GM21447 (cell line): ENCODE measurements around the gene INTS6L.
A peak's percentile ranks its signal among the peaks of the same experiment; 100 is the strongest.

Experiments used
- ATAC-seq: cut with Tn5 transposase; IDR thresholded peaks from one replicate; pipeline ENCODE4 v1.9.1; 2021; ENCODE audit not compliant: unreplicated experiment

The INTS6L gene, protein sequence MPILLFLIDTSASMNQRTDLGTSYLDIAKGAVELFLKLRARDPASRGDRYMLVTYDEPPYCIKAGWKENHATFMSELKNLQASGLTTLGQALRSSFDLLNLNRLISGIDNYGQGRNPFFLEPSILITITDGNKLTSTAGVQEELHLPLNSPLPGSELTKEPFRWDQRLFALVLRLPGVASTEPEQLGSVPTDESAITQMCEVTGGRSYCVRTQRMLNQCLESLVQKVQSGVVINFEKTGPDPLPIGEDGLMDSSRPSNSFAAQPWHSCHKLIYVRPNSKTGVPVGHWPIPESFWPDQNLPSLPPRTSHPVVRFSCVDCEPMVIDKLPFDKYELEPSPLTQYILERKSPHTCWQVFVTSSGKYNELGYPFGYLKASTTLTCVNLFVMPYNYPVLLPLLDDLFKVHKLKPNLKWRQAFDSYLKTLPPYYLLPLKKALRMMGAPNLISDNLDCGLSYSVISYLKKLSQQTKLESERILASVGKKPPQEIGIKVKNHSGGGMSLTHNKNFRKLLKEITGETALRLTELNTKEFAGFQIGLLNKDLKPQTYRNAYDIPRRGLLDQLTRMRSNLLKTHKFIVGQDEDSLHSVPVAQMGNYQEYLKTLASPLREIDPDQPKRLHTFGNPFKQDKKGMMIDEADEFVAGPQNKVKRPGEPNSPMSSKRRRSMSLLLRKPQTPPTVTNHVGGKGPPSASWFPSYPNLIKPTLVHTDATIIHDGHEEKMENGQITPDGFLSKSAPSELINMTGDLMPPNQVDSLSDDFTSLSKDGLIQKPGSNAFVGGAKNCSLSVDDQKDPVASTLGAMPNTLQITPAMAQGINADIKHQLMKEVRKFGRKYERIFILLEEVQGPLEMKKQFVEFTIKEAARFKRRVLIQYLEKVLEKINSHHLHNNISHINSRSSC

GRCh38 chrX:135520553-135521404, at the start of gene INTS6L:
INTS6L (plus strand) TSS chrX:135520660; CDS start chrX:135520993, 333 bp downstream.
- peak; percentile 84 for ATAC-seq

DNA sequence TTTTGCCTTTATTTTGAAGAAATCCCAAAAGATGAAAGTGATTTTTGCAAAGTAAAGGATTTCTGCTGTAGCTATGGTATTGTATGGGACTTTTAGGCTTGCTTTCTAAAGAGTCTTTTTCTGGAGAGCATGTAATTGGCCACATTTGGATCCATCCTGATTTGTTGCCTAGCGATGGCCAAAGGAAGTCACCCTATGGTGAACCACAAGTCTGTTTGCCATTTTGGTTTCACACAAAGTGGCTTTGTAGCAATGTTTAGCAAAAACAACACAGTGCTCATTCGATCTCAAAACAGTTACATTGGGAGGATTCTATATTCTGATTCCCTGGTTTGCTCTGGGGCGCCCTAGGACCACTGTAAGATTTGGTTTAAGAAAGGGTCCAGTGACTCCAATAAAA, 44.1 kb upstream of the INTS6L start:
- ATAC-seq = no peak

GRCh38 chrX:135477576-135477975, 42.9 kb upstream of the INTS6L start:
- no peak for ATAC-seq

GRCh38 chrX:135480076-135480475, 40.4 kb upstream of the INTS6L start:
- ATAC-seq = no peak

DNA sequence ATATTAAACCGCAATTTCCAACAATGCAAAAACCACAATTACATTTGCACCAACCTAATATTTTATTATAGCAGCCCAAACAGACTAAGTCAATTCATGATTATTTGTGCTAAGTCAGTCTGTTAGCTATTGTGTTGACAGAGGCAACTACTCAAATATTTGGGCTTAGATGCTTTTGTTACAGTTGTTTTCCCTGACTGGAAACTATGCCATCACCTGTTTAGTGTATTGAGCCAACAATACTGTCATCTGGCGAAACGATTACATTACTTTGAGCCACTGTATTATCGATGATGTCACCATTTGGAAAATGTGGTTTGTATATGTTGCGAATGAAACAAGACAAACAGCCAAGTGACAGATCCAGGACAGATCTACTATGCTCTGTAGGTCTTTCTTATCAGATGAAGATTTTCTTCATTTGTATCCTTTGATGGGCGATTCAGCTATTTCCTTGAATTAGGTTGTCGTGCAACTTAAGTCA, 38.7 kb upstream of the INTS6L start:
- ATAC-seq = no peak

DNA sequence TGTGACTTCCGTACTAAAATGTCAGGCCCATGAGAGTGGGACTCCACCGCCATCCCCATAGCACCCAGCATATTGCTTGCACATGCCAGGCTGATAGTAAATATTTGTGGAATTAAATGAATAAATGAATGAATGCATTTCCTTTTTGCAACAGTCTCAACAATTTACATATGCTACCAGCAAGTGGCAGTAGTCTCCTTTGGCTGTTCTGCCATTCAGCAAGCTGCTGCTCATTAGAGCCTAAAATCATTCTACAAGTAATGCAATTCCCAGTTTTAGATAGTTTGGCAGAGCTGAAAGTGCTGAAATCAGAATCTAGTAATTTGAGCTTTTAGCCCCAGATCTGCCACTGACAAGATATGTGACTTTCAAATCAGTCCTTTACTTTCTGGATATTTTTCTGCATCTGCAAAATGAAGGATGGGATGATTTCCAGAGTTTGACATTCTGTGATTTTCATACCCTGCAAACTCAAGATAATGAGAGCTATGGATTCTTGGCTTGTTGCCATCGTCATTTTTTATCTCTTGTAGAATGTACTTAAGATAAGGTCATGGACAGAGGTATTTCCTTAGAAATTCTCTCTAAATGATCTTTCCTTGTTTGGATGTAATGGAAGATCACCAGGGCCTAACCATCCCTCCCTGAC, 35.7 kb upstream of the INTS6L start:
- ATAC-seq = no peak

- peak; percentile 82 for ATAC-seq
These were observed 30.9 kb upstream of the INTS6L start for GRCh38 chrX:135489542-135489941.

- ATAC-seq = no peak
These were observed 29.4 kb upstream of the INTS6L start for GRCh38 chrX:135490979-135491514.

- ATAC-seq = no peak
These were observed 26.0 kb upstream of the INTS6L start for GRCh38 chrX:135494453-135494852.

DNA sequence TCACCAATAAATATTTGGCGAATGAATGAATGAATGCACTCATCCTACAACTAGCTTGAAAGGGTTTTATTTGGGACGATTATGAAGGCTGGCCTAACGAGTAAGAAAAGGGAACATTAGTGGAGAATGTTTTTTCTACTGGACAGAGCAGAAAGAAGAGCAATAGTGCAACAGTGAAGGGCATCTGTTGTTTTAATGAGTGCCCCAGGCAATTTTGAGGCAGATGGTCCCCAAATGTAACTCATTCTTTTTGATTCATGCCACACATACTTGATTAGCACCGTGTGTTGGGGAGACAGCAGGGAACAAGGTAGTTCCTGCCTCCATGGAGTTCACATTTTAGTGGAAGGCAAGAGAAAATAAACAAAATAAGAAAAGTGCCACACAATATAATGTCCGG, 22.7 kb upstream of the INTS6L start:
- no peak for ATAC-seq

DNA sequence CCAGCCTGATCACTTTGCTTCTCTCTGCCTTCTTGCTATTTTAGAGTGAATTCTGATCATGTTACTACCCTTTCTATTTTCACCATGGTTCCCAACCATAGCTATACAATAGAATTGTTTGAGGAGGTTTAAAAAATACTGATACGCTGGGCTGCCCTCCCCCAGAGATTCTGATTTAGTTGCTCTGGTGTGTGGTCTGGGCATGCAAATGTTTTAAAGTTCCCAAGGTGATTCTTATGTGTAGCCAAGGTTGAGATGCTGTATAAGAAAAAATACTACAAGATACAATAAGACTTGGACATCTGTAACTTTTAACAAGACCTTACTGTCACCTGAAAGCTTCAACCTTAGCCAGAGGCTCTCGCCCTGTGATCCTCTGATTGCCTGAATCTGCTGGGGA, 22.2 kb upstream of the INTS6L start:
- no peak for ATAC-seq

- ATAC-seq = no peak
These were observed 15.1 kb upstream of the INTS6L start for GRCh38 chrX:135505351-135505750.

DNA sequence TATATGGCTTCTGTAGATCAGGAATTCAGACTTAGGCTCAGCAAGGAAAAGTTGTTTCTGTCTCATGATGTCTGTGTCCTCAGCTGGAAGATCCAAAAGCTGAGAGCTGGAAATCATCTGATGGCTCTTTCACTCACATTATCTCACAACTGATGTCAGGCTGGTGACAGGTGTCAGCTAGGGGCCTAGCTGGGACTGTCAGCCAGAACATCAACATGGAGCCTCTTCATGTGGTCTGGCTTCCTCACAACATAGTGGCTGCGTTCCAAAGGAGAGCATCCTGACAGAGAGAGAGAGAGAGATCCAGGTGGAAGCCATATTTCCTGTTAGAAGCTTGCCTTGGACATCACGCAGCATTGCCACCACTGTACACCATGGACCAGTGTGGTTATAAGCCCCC, 10.6 kb upstream of the INTS6L start:
- ATAC-seq = no peak

DNA sequence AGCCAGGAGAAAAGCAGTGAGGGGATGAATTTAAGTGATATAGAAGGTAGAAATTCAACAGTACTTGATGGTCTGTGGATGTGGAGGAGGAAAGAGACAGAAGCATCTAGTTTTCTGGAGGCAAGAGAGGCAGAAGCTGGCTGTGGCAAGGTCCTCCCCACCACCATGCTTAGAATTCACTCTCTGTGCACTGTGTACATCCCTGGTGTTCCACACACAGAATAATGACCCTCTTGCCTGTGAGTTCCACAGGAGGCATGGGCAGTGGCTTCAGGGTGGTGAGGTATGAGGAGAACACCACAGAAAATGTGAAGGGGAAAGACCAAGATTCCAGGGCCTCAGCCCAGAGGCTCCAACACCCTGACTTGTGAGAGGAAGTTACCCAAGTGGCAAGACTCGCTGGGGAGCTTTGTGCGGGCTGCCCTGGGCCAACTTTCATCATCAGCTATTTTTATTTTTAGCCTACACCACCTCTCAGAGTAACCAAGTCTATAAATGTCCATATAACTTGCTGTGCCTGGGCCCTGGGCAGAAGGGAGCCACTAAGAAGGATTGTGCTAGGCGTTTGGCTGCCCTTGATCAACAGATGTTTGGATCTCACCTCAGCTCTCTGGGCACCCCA, 7.8 kb upstream of the INTS6L start:
- ATAC-seq = no peak

DNA sequence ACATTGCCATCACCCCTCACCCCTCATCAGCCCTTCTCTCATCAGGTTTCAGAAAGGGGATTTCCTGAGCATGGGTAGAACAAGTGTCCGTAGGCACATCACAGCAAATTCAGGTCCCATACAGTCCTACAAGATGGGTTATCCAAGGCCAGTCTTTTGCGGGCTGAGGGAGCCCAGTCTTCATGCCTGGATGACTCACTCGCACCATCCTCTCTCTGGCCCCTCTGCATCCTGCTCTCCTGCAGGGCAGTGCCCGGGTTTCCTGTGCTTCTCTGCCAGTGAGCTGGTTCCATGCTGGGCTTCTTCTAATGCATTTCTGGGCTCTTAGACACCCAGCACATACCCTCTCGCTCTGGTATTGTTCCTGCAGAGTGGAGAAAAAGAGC, 7.3 kb upstream of the INTS6L start:
- no peak for ATAC-seq

DNA sequence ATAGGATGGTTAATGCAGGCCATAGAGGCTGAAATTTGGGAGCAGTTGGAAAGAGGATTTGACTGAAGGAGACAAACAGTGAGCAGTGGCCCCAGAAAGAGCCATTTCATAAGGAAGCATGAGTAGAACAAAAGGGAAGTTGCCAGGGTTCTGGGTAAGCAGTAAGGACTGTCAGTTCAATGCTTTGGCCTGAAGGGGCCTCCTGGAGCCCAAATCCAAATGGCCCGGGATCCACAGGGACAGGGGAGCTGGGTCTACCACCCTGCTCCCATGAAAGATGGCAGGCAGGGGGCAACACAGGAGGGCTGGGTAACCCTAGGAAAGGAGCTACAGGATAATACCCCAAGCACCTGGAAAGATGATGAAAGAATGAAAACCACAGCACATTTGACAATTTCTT, 4.1 kb upstream of the INTS6L start:
- ATAC-seq = no peak

DNA sequence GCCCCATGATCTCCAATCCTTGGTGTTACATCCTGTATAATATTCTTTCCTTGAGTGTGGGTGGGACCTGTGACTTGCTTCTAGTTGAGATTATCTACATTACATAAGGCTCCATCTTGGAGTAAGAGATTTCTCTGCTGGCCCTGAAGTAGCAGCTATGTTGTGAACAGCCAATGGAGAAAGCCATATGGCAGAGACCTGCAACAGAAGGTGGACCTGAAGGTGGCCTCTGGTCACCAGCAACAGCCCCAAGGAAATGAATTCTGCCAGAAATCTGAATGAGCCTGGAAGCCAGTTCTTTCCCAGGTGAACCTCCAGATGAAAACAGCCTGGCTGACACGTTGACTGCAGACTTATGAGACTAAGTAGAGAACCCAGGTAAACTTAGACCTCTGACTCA, 2.3 kb upstream of the INTS6L start:
- ATAC-seq = no peak

DNA sequence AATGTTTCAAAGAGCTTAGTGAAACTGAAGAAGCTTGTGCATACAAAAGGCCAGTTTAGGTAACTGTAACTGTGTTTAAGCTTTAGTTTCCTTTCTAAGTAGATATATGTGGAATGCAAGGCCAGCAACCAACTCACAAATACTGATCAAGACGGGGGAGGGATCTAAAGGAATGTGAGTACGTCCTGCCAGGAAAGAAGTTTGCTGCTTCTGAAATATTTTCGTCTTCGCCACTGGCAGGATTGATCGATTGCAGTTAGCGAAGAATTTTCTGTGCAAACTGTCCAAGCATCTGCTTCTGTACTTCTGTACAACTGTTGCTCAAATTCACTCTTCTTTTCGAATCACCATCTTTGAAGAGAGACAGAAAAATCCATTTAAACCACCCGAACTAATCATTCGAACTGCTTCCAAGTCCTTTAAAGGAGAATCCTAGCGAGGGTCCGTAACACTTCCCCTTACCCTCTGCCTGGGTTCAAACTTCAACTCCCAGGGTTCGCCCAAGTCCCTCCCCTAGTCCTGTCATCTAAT, 373 bp upstream of the INTS6L start:
- no peak for ATAC-seq

DNA sequence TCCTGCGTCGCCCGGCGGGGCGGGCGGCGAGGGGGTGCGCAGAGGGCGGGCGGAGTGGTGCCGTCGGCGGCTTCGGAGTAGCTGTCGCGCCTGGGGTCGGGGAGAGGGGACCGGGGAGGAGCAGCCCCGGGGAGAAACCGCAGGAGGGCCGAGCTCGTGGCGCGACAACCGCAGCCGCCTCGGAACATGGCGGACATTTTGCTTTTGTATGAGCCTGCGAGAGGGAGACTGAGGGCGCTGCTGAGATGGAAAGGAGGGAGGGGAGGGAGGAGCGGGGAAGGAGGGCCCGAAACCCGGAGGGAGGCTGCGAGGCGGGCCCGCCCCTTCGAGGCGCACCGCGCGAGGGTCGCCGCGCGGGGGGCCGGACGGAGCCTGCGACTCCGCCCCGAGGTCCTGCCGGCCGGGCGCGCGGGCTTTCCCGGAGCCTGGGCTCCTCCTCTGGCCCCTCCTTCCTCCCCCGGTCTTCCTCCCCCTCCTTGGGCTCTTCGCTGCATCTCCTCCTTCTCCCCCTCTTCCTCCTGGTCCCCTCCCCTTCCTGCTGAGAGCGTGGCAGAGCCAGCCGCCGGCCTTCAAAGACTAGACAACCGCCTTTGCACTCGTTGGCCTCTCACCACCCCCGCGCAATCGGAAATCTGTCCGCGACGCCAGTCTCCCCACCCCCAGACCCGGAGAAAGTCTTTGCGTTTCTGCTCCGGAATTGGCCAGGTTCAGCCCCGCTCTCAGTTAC, 1.1 kb downstream of the INTS6L start:
- ATAC-seq = peak; percentile 55
